Left hindlimb (tissue), 1 donor: Measurements from ENCODE around the gene ITIH3.

Experiments used
- DNase-seq: peaks from one replicate; pipeline ENCODE4 v3.0.0-alpha.2; 2018

ITIH3 gene

GRCh38 chr3:52845157-52845556 is 50.6 kb downstream of the ITIH3 start:
- no peak for DNase-seq

- no peak for DNase-seq
Observed at GRCh38 chr3:52845691-52846431, 51.3 kb downstream of the ITIH3 start.

GRCh38 chr3:52846432-52846965 is 51.9 kb downstream of the ITIH3 start:
- no peak for DNase-seq

DNA sequence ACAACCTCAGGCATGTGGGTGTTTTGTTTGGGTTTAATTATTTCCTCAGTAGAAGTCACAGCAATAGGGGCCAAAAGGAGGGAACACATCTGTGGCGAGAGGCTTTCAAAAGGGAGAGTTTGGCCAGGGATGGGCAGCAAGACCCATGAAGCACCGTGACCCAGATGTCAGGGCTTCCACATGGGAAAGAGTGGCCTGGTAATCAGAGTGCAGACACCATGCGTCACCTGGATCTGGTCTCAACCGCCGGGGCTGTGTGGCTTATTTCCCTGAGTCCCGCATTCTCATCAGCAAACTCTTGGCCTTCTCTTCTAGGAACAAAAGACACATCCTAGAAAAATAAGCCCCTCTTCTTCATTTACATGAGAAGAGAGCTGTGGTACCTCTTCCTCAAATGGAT is 52.6 kb downstream of the ITIH3 start:
- no peak for DNase-seq

DNA sequence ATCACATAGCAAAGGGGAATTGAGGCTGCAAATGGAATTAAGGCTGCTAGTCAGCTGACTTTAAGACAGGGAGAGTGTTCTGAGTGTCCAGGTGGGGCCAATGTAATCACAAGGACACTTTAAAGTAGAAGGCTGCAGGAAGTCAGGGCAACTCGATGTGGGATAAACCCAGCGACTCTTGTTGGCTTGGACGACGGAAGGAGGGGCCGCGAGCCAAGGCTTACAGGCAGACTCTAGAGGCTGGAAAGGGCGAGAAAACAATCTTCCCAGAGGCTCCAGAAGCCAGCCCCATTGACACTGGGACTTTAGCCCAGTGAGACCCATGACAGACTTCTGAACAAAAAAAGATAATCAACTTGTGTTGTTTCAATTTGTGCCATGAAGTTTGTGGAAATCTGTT is 53.1 kb downstream of the ITIH3 start:
- DNase-seq = no peak

DNA sequence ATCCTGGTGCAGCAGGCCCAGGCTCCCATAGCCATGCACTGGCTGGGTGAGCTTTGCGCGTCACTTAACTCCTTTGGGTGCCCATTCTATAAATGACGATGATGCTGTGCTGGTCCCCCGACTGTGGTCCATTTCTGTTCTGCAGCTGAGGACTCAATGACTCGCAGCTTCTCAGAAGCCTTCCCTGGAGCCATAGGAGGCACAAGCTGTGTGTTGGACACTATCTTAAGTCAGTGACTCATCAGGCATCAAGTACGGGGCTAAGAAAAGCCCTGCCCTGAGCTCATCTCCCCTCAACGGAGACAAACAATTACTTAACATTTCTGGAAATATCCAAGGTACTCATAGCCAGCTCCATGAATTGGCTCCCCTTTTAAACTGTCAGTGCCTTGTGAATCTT is 54.0 kb downstream of the ITIH3 start:
- DNase-seq = no peak

- DNase-seq = no peak
Observed at GRCh38 chr3:52849656-52850055, 55.1 kb downstream of the ITIH3 start.

- DNase-seq = no peak
Observed at GRCh38 chr3:52851348-52851747, 56.8 kb downstream of the ITIH3 start.

DNA sequence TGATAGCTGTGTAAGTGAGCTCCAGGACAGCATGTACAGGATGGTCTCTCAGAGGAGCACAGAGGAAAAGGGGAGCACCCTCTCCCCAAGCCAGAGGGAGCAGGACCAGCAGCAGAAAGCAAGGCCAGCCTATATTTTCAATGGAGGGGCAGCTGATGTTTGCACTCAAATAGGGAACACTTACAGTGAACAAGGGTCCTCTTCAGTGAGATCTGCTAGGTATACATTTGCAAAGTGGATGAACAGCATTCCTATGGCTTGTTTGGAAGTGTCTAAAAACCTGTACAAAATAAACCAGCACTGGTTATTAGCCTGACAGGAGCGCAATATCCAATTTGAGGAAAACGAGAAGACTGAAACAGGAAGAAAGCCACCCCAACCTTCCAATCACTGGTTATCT is 57.8 kb downstream of the ITIH3 start:
- no peak for DNase-seq

DNA sequence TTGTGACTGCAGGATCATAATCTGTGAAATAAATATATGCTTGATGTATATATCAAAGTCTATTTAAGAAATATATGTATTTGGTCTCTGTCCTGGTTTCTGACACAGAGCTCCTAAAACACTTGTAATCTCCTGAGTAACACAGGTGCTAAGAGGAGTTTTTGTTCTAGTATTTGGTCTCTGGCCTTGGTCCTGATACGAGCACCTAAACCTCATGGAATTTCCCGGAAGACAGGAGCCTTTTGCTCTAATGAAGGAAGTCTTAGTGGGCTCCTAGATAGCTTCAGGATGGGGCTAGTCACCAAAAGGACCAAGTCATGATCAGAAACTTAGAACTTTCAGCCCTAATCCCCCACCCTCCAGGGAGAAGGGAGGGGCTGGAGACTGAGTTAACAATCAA is 59.4 kb downstream of the ITIH3 start:
- no peak for DNase-seq

- DNase-seq = no peak
Observed at GRCh38 chr3:52856666-52857065, 62.1 kb downstream of the ITIH3 start.

DNA sequence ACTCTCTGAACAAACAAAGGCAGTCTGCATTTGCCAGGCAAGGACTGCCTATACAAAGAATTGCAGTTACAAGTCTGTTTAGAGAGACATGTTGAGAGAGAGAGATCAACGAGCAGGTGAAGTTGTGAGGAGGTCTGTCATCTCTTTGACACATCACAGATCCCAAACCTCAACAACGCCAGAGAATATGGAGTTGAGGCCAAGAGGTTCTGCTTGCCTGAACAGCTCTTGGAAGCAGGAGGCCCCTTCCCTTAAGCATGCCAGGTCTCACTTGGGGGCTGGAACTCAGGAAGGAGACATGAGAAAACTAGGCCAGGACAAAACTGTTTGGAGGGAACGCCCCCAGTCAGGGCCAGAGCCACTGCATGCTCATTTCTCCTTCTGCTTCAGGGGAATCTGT is 62.5 kb downstream of the ITIH3 start:
- no peak for DNase-seq

DNA sequence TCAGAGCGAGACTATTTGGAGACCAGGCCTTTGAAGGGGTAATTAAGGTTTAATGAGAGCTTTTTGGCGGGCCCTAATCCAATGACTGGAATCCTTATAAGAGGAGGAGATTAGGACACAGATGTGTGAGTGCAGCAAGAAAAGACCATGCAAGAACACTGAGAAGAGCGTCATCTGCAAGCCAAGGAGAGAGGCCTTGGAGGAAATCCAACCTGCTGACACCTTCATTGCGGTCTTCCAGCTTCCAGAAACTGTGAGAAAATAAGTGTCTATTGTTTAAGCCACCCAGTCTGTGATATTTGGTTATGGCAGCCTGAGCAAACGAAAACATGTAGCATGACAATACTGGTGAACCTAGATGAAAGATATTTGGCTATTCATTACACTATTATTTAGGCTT is 63.3 kb downstream of the ITIH3 start:
- no peak for DNase-seq
